Thyroid gland (tissue), 4 donors: Measurements from ENCODE around the gene WNT9A.

Experiments used
- POLR2A ChIP-seq, 2 donors: fragments of 450-650 bp; IDR thresholded peaks; one replicate each; pipeline ENCODE4 v1.6.1; 2017; ENCODE audit warnings: antibody characterized with exemption in 2 of 2, mild to moderate bottlenecking in 2 of 2, moderate library complexity in 1 of 2
- TF ChIP-seq, protein P1 (sequence below), 6 experiments: fragments of 200-600 bp in 3 of 6; fragments of 450-650 bp in 3 of 6; sonication (generic) in 3 of 6; IDR thresholded peaks; one replicate each; pipeline ENCODE4 v1.5.1; 2016 to 2019; ENCODE audit warnings: antibody characterized with exemption in 6 of 6, mild to moderate bottlenecking in 2 of 6, inconsistent platforms in 1 of 6, moderate library complexity in 1 of 6

DNA sequence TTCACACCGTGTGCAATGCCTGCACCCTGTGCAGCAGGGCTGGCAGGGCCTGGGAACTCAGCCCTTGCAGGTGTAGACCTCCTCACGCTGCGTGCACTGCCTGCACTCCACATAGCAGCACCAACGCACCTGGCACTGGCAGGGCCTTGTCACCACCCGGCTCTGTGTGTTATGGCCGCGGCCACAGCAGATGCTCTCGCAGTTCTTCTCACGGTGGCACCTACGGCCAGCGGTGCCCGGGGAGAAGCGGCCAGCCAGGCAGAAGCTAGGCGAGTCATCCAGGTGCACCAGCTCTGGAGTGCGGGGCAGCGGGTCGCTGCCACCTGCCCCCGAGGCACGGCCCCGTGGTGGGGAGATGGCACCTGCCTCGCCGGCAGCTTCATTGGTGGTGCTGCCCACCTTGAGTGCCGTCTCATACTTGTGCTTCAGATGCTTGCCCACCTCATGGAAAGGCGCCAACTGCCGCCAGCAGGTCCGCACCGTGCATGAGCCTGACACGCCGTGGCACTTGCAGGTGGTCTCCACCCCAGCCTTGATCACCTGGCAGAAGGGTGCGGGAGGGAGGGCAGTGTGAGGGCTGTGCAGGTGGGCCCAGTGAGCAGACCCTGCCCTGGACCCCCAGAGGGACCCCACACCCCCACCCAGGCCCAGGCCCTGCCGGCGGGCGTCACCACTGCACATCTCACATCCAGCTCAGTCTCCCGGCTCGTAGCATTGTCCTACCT, 26.1 kb downstream of the WNT9A start:
- TF ChIP-seq, protein P1, sequence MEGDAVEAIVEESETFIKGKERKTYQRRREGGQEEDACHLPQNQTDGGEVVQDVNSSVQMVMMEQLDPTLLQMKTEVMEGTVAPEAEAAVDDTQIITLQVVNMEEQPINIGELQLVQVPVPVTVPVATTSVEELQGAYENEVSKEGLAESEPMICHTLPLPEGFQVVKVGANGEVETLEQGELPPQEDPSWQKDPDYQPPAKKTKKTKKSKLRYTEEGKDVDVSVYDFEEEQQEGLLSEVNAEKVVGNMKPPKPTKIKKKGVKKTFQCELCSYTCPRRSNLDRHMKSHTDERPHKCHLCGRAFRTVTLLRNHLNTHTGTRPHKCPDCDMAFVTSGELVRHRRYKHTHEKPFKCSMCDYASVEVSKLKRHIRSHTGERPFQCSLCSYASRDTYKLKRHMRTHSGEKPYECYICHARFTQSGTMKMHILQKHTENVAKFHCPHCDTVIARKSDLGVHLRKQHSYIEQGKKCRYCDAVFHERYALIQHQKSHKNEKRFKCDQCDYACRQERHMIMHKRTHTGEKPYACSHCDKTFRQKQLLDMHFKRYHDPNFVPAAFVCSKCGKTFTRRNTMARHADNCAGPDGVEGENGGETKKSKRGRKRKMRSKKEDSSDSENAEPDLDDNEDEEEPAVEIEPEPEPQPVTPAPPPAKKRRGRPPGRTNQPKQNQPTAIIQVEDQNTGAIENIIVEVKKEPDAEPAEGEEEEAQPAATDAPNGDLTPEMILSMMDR (IDR thresholded peaks at IDR 0.05), result no peak
- TF ChIP-seq POLR2A (IDR thresholded peaks at IDR 0.05), result no peak
